HG02884 (cell line): Measurements from ENCODE around the gene GRIK2.
A peak's percentile ranks its signal among the peaks of the same experiment; 100 is the strongest.
"Not testable (repeated sequence)": the region's sequence is repeated elsewhere in the genome, so short reads cannot be mapped to it uniquely, and the experiment has no call there.

ENCODE experiments used
- ATAC-seq: cut with Tn5 transposase; IDR thresholded peaks from one replicate; pipeline ENCODE4 v1.9.1; 2021; ENCODE audit warnings: mild to moderate bottlenecking, moderate library complexity; ENCODE audit not compliant: unreplicated experiment

GRIK2 gene

DNA sequence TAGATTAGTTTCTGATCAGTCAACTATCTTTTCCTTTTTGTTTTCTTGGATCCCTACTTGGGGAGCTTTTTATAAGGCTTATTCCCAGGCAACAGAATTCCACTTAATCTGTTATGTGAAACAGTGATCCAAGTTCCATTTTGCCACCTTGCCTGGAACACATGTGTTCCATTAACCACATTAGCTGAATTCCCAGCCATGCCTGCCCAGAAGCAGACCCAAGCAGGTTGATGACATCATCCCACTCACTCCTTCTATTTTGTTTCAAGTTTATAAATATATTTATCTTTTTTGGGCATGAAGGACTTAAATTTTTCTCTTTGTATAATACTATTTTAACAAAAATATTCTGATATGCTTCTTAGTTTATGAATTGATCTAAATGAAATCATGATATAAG, 587.4 kb downstream of the GRIK2 start:
- ATAC-seq = no peak

DNA sequence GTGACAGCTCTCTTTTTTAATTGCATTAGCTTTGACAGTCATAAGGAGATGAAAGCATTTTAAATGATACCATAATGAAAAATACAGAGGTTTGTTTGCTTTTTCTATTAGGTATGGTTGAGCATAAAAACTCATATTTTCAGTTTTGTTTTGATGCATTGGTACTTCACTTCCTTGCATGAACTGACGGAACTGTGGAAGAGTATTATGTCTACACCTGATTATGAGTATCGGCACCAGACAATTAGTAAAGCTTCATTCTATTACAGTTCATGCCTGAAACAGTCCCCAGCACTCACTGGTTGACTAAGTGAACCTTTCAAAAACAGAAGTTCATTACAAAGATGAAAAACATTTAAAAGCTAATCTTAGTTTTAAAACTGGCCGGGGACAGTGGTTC, 593.0 kb downstream of the GRIK2 start:
- ATAC-seq = no peak

DNA sequence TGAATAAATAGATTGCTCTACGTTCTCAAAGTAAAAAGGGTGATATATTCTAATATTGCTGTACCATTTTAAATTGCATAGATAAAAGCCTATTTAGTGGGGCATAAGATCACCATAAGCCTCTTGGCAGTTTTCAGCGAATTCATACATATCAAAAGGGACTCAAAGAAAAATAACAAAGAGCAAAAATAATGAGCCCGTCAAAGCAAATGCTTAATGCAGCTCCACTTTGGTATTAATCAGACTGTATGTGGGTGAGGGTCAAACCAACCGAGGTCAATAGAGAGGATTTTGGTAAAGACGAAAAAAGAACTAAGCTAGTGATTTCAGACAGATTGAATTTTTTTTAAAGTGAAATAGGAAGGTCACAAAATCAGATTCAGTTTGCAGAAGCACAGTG, 598.8 kb downstream of the GRIK2 start:
- no peak for ATAC-seq

DNA sequence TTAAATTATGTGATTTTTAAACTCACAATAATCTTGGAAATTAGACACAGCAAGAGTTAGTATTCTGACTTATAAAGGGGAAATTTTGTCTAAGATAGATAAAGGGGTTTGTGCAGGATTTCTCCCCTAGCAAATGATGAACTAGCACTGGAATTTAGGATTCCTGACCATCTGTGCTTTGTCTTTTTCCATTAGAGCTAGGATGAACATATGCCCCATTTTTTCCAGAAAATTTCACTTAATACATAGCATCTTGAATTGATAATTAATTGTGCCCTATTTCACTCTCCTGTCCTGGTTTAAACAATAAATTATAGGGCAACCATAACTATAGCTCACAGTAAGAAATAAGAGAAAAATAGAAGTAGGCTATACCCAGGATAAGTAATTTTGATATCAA, 601.0 kb downstream of the GRIK2 start:
- ATAC-seq = no peak

DNA sequence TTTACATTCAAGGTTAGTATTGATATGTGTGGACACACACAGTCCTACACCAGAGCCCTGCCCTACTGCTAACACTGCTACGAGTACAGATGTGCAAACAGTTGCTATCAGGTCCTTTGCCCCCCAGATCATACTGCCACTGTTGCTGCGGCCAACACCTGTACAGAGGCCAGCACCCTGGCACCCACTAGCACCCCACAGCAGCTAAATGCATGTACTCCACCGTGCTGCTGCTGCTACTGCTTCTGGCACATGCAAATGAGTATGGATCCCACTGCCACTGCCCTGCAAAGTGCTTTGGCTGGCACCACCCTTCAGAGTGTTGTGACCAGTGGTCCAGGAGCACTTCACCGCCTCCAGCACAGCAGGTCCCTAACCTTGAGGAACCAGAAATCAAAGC, 621.9 kb downstream of the GRIK2 start:
- no peak for ATAC-seq

DNA sequence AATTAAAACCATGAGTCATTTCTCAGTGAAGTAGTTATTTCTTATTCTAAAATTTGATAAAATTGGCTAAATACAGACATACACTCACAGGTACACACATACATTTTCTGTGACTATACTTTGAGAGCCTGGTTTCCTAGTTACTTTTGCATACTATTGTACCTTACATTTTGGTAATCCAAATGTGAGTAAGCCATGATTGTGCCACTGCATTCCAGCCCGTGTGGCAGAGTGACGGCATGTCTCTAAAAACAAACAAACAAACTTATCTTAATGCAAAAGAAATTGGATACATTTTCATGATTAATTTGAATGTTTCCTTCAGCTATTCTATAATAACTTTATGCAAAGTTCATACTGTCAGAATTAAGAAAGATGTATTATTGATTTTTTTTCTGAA, 628.8 kb downstream of the GRIK2 start:
- ATAC-seq = no peak

DNA sequence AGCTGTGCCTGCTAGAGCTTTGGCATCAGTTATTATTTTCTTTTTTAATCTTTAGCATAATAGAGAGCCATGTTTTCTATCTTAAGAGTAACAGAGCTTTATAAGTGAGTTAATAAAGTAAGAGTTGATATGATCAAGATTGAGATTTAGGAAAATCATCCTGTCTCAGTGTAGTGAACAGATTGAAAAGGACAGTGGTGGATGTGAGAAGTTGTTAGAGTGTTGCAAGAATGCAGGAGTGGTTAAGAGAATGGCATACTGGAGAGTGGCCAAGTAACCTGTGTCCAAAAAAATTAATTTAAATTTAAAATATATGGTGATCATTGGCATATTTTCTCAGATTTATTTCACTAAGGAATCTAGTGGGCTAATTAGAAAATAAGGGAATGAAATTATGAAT, 629.3 kb downstream of the GRIK2 start:
- no peak for ATAC-seq

DNA sequence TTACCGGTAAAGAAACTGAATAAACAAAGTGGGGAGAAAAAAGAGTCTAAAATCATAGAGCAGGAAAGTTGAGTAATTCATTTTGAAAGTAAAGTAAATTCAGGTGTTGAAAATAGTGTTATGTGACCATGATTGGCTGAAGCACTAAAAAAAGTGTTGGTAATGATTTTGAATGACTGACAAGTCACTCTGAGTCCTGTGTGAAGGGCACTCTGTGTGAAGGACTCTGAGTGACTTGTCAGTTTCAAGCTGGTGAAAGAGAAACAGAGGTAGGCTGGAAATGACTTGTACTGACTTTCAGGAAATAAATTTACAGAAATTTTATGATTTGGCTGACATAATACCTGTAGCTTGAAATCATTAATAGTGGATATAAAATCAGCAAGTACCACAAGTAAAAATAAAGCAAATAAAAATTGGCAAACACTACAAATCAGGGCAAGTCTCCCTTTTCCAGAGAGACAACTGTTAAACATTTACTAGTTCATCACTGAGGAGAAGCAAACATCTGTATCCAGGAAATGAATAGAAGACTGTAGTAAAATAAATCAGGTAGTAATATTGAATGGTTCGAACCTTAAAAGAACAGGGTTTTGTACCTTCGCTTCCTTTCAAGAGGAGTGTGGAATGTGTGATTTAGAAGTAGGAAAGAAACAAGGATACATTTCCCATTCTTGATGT, 630.6 kb downstream of the GRIK2 start:
- no peak for ATAC-seq

DNA sequence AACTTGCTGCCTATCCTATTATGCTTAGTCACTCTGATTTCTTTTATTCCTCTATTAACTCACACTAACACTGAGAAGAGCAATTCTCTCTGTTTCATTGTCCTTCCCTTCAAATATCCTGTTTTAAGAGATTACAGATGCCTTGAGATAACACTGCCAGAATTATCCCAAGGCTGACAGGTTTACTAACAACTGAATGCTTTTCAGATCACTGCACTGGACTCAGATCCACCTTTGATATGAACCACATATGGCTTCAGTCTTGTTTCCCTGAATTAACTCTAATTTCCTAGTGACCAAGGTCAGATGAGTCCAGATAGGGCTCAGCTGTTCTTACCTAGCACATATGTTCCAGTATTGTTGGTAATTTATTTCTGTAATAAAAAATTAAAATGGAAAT, 633.1 kb downstream of the GRIK2 start:
- no peak for ATAC-seq

DNA sequence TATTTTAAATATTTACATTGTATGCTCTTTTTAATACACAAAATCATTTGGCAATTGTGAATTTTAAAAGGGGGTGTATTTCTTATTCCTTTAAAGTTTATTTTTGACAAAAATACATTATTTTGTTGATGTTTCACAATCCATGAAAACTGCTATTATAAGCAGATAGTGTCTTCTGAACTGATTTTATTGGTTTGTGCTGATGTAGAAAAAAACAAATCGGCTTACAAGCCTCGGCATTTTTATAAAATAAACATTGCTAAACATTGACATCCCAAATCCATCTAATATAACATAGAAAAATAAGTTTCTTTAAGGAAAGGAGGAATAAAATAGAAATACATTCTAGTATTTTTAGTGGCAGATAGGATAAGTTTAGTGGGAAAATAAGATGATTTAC, 634.7 kb downstream of the GRIK2 start:
- no peak for ATAC-seq

DNA sequence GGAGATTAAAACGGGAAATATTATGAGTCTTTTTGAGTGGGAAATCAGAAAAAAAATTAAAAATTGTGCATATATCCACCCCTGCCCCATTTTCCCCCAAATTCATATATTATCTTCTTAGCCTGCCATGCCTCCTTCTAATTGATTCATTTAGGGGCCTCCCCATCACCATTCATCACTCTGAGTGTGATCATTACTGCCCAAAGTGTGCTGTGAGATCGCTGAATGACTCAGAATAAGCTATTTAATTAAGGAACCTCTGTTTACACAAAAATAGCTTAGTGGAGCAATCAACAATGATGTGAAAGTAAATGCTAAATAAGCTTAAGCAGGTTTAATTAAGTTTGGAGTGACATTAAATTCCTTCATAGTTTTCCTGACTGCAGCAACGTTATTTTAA, 645.5 kb downstream of the GRIK2 start:
- ATAC-seq = no peak

DNA sequence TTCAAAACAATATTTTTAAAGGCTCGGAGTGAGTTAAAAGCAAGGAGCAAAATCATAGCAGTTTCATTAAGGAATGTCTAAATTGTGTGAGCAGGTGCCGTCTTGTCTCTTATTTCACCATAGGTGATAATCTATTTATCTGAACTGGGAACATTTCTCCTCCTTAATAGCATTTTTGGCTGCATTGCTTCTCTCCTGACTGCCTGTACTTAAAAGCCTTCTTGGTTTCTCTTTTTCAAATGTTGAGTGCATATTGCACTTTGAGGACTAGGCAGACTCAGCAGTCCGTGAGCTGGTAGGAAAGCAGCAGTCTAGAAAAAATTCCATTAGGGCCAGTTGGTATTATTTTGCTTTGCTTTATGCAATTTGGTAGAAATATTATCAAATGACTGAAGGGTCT, 645.9 kb downstream of the GRIK2 start:
- no peak for ATAC-seq

DNA sequence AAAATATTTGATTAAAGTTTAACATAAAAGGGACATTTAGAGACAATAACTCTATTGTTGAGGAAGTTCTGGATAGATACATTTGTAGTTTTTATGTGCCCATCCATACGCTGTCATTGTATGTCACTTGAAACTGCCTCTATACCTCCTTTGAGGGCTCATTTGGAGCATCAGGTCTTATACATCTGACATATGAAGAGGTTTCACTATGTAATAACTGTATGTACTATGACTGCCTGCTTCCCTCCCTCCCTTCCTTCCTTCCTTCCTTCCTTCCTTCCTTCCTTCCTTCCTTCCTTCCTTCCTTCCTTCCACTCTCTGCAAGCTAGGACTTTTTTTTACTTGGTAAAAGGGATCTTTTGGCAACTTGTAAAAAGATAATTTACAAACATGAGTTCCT, 657.5 kb downstream of the GRIK2 start:
- no peak for ATAC-seq

DNA sequence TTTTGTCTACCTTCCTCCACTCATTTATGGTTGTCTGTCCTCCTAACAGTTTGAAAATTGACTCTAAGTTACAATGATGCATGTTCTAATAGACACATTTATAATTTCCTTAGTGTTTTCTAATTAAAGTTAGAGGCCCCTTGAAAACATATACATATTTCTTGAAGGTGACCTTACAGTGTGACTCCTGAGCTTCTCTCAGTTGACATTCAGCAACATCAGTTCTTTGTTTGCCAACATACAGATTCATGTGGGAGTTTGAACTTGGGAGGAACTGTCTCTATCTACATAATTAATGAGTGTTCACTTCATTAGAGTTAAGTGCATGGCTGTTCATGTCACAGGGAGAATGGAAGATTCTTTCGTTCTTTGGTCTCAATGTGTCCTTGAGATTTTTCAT, 658.2 kb downstream of the GRIK2 start:
- no peak for ATAC-seq

DNA sequence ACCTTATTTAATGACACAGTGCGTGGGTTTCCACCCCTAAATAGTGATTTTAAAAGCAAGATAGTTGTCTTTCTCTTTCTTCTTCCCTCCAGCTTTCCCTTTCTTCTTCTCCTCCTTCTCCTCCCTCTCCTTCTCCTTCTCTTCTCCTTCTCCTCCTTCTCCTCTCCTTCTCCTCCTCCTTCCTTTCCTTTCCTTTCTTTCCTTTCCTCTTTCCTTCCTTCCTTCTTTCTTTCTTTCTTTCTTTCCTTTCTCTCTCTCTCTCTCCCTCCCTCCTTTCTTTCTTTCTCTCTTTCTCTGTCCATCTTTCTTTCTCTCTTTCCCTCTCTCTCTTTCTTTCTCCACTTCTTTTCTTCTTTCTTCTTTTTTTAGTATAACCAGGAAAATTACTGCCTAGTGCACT, 670.6 kb downstream of the GRIK2 start:
- ATAC-seq = no peak

DNA sequence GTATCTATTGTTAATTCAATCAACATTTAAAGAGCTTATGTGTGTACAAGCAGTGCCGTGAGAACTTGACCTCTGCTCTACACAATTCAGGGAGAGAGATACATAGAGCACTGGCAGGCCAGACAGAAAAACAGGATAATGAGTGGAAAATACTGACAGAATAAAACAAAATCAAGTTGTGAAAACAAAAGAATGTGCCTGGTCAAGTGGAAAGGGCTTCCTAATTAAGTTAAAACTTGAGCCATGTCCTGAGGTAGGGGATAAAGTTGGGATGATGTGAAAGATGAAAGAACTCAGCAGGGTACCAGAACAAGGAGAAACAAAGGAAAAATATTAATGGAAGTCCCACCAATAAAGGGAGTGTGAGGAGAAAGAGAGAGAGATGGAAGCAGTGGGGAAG, 672.8 kb downstream of the GRIK2 start:
- ATAC-seq = no peak

DNA sequence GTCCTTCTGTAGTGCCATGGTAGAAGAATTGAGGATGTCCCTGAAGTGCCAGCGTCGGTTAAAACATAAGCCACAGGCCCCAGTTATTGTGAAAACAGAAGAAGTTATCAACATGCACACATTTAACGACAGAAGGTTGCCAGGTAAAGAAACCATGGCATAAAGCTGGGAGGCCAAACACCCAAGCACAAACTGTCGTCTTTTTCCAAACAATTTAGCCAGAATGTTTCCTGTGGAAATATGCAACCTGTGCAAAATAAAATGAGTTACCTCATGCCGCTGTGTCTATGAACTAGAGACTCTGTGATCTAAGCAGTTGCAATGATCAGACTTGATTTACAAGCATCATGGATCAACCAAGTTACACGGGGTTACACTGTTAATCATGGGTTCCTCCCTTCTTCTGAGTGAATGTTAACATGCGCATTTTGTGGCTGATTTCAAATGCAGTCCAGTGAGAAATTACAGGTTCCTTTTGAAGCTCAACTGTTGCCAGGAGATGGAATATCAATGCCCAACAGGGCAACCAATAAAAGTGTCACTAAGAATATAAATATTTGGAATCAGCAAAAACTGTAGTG, 674.9 kb downstream of the GRIK2 start:
- ATAC-seq = no peak

DNA sequence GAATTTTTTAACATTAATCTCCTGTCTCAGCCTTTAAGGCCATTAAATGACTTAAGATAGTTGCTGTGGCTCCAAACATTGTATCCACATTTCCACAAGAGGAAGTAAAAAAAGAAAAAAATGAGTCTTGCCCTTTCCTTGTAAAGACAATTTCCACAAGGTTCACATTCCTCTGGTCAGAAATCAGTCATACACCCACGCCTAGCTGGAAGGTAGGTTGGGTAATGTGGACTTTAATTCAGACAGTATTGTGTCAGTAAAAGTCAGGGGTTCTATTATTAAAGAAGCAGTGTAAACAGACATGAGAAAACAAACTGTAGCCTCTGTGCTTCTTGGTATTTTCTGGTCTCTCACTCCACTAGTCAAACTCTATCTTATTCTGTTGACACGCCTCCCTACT, 682.0 kb downstream of the GRIK2 start:
- ATAC-seq = no peak

DNA sequence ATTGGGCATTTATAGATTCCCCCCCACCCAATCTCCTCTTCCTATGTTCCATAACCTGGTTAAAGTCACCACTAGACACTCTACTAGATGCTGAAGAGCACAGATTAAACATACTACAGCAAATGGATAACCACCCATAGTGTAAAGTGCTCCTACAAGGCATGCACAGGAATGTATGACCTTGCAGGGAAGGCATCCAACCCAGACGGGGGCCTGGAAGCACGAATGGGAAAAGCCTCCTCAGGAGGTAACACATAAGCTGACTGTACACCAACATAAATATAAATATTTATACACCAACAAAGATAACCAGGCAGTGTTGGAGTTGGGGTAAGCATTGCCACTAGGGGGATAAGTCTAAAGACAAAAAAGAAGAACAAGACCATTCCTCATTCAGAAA, 691.7 kb downstream of the GRIK2 start:
- no peak for ATAC-seq

DNA sequence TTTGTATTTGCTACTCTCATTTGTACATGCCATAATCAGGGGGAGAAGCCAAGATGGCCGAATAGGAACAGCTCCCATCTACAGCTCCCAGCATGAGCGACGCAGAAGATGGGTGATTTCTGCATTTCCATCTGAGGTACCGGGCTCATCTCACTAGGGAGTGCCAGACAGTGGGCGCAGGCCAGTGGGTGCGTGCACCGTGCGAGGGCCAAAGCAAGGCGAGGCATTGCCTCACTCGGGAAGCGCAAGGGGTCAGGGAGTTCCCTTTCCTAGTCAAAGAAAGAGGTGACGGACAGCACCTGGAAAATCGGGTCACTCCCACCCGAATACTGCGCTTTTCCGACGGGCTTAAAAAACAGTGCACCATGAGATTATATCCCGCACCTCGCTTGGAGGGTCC, 694.7 kb downstream of the GRIK2 start:
- ATAC-seq = not testable (repeated sequence)

DNA sequence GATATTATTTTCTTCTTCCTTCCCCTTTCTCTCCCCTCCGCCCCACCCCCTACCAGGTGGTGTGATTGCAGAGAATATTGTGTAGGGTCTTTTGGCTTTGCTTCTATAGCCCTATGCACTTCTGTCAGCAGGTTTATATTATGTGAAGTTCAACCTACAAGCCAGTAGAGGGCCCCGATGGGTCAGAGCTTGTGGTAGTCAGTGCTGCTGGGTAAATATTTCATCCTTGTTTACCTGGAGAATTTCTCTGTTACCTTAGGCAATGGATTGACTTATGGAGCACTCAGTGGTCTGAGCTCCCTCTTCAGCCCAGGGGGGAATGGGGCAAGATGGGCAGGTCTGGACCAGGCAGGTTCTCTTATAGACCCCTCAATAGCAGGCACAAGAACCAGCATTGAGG, 720.9 kb downstream of the GRIK2 start:
- ATAC-seq = peak; percentile 62

DNA sequence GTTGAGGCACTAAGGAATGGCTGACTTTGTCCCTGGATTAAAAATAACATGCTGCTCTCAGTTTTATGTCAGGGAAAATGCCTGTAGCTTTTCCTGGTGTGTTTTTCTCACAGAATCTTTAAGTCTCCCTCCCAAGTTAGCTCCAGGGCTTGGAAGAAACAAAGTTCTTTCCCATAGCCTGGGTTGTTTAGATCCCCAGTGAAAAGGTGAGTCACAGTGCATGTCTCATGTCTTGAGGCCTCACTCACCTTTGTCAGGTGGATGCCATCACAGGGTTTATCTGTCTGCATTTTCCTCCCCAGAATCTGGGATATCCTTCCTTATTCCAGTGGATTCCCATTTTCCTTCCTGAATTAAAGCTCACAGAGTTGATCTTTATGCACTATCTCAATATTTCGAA, 722.4 kb downstream of the GRIK2 start:
- ATAC-seq = no peak

DNA sequence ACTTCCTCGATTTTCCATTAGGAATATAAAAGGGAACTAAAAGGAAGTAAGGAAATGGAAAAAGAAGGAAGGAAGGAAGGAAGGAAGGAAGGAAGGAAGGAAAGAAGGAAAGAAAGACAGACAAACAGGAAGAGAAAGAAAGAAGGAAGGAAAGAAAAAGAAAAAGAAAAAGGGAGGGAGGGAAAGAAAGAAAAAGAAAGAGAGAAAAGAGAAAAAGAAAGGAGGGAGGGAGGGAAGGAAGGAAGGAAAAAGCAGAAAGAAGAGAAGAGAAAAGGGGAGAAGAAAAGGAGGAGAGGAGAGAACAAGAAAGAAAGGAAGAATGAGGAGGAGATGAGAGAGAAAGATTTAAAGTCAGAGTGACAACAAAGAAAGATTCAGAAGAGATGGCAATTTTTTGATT, 724.5 kb downstream of the GRIK2 start:
- ATAC-seq = no peak
